ENCODE data around the gene DNAJB12.
A peak's percentile ranks its signal among the peaks of the same experiment; 100 is the strongest.
"Not testable (repeated sequence)": the region's sequence is repeated elsewhere in the genome, so short reads cannot be mapped to it uniquely, and the experiment has no call there.

DNAJB12 gene

GRCh38 chr10:72308320-72308987, 46.3 kb downstream of the DNAJB12 start:
- H3K4me1 ChIP-seq (ENCODE audit: control insufficient read depth, insufficient read depth, low read length): peaks cover 33% of the 10 kb centered on the region
- H3K4me3 ChIP-seq (ENCODE audit: low read length): no peak overlapping the region
- H3K9me3 ChIP-seq (ENCODE audit: control insufficient read depth, low read length): no peaks in the 10 kb centered on the region
- H3K27me3 ChIP-seq (ENCODE audit: control insufficient read depth, insufficient read depth, low read length): no peaks in the 10 kb centered on the region
- peak overlapping the region; percentile 46 for H3K9ac ChIP-seq (ENCODE audit: low read length)
- no peaks in the 10 kb centered on the region for H3K36me3 ChIP-seq (ENCODE audit: control insufficient read depth, insufficient read depth, low read length)

GRCh38 chr10:72307711-72308110, 47.0 kb downstream of the DNAJB12 start:
- not testable (repeated sequence) for H3K36me3 ChIP-seq (ENCODE audit: control insufficient read depth, insufficient read depth, low read length); H3K4me3 ChIP-seq (ENCODE audit: low read length); H3K27me3 ChIP-seq (ENCODE audit: control insufficient read depth, insufficient read depth, low read length); H3K9me3 ChIP-seq (ENCODE audit: control insufficient read depth, low read length); H3K9ac ChIP-seq (ENCODE audit: low read length)
- H3K4me1 ChIP-seq (ENCODE audit: control insufficient read depth, insufficient read depth, low read length): peaks cover 33% of the 10 kb centered on the region

- Histone ChIP-seq H3K4me3 (ENCODE audit: low read length) (no peak overlapping the region), H3K27me3 (ENCODE audit: control insufficient read depth, insufficient read depth, low read length) (no peaks in the 10 kb centered on the region), H3K4me1 (ENCODE audit: control insufficient read depth, insufficient read depth, low read length) (peaks cover 33% of the 10 kb centered on the region), H3K36me3 (ENCODE audit: control insufficient read depth, insufficient read depth, low read length) (no peaks in the 10 kb centered on the region), H3K9ac (ENCODE audit: low read length) (no peak overlapping the region), H3K9me3 (ENCODE audit: control insufficient read depth, low read length) (no peaks in the 10 kb centered on the region)
Measured at GRCh38 chr10:72306215-72306760, 48.4 kb downstream of the DNAJB12 start.

GRCh38 chr10:72303424-72304128, 51.1 kb downstream of the DNAJB12 start:
- Histone ChIP-seq H3K4me3 (ENCODE audit: low read length) (no peak overlapping the region), H3K4me1 (ENCODE audit: control insufficient read depth, insufficient read depth, low read length) (peaks cover 8% of the 10 kb centered on the region), H3K27me3 (ENCODE audit: control insufficient read depth, insufficient read depth, low read length) (no peaks in the 10 kb centered on the region), H3K9ac (ENCODE audit: low read length) (no peak overlapping the region), H3K9me3 (ENCODE audit: control insufficient read depth, low read length) (no peaks in the 10 kb centered on the region), H3K36me3 (ENCODE audit: control insufficient read depth, insufficient read depth, low read length) (no peaks in the 10 kb centered on the region)

- H3K4me1 ChIP-seq (ENCODE audit: control insufficient read depth, insufficient read depth, low read length): peaks cover 14% of the 10 kb centered on the region
Measured at GRCh38 chr10:72298592-72299519, 55.9 kb downstream of the DNAJB12 start.

GRCh38 chr10:72297805-72298591, 56.7 kb downstream of the DNAJB12 start:
- Histone ChIP-seq H3K27me3 (ENCODE audit: control insufficient read depth, insufficient read depth, low read length) (no peaks in the 10 kb centered on the region), H3K36me3 (ENCODE audit: control insufficient read depth, insufficient read depth, low read length) (no peaks in the 10 kb centered on the region), H3K4me1 (ENCODE audit: control insufficient read depth, insufficient read depth, low read length) (peaks cover 23% of the 10 kb centered on the region), H3K9me3 (ENCODE audit: control insufficient read depth, low read length) (no peaks in the 10 kb centered on the region), H3K9ac (ENCODE audit: low read length) (peak overlapping the region; percentile 82), H3K4me3 (ENCODE audit: low read length) (peak overlapping the region; percentile 86)

More at GRCh38 chr10:72298592-72299519, 55.9 kb downstream of the DNAJB12 start:
- Histone ChIP-seq H3K27me3 (ENCODE audit: control insufficient read depth, insufficient read depth, low read length) (no peaks in the 10 kb centered on the region), H3K4me3 (ENCODE audit: low read length) (no peak overlapping the region), H3K36me3 (ENCODE audit: control insufficient read depth, insufficient read depth, low read length) (no peaks in the 10 kb centered on the region), H3K9ac (ENCODE audit: low read length) (peak overlapping the region; percentile 82), H3K9me3 (ENCODE audit: control insufficient read depth, low read length) (no peaks in the 10 kb centered on the region)

GRCh38 chr10:72297281-72297804, 57.4 kb downstream of the DNAJB12 start:
- Histone ChIP-seq H3K9me3 (ENCODE audit: control insufficient read depth, low read length) (no peaks in the 10 kb centered on the region), H3K4me1 (ENCODE audit: control insufficient read depth, insufficient read depth, low read length) (peaks cover 29% of the 10 kb centered on the region), H3K4me3 (ENCODE audit: low read length) (peak overlapping the region; percentile 86), H3K36me3 (ENCODE audit: control insufficient read depth, insufficient read depth, low read length) (no peaks in the 10 kb centered on the region), H3K27me3 (ENCODE audit: control insufficient read depth, insufficient read depth, low read length) (no peaks in the 10 kb centered on the region), H3K9ac (ENCODE audit: low read length) (peak overlapping the region; percentile 82)

- H3K9me3 ChIP-seq (ENCODE audit: control insufficient read depth, low read length); H3K27me3 ChIP-seq (ENCODE audit: control insufficient read depth, insufficient read depth, low read length); H3K36me3 ChIP-seq (ENCODE audit: control insufficient read depth, insufficient read depth, low read length); H3K4me3 ChIP-seq (ENCODE audit: low read length): not testable (repeated sequence)
- peak overlapping the region; percentile 82 for H3K9ac ChIP-seq (ENCODE audit: low read length)
- peaks cover 34% of the 10 kb centered on the region for H3K4me1 ChIP-seq (ENCODE audit: control insufficient read depth, insufficient read depth, low read length)
Measured at GRCh38 chr10:72296829-72297280, 57.9 kb downstream of the DNAJB12 start.

- Histone ChIP-seq H3K4me1 (ENCODE audit: control insufficient read depth, insufficient read depth, low read length) (peaks cover 46% of the 10 kb centered on the region), H3K36me3 (ENCODE audit: control insufficient read depth, insufficient read depth, low read length) (no peaks in the 10 kb centered on the region), H3K9ac (ENCODE audit: low read length) (no peak overlapping the region), H3K9me3 (ENCODE audit: control insufficient read depth, low read length) (no peaks in the 10 kb centered on the region), H3K4me3 (ENCODE audit: low read length) (no peak overlapping the region), H3K27me3 (ENCODE audit: control insufficient read depth, insufficient read depth, low read length) (no peaks in the 10 kb centered on the region)
Measured at GRCh38 chr10:72295330-72295910, 59.3 kb downstream of the DNAJB12 start.

GRCh38 chr10:72292223-72292691, 62.5 kb downstream of the DNAJB12 start:
- Histone ChIP-seq H3K27me3 (ENCODE audit: control insufficient read depth, insufficient read depth, low read length) (no peaks in the 10 kb centered on the region), H3K36me3 (ENCODE audit: control insufficient read depth, insufficient read depth, low read length) (no peaks in the 10 kb centered on the region), H3K9me3 (ENCODE audit: control insufficient read depth, low read length) (no peaks in the 10 kb centered on the region), H3K9ac (ENCODE audit: low read length) (peak overlapping the region; percentile 64), H3K4me3 (ENCODE audit: low read length) (no peak overlapping the region), H3K4me1 (ENCODE audit: control insufficient read depth, insufficient read depth, low read length) (peaks cover 37% of the 10 kb centered on the region)

Measured in mucosa of stomach (tissue), 1 donor.